CD14-positive monocyte (primary cell): Measurements from ENCODE around the gene RAI14. TPM values are rescaled to one million over a fixed set of nuclear protein-coding genes. Genes with fewer than 3 reads are reported as not detected.

ENCODE experiments used
- DNase-seq, 3 donors: peaks; one replicate each; pipeline ENCODE4 v3.0.0-alpha.2; 2011 to 2022
- H2AFZ ChIP-seq: 2 replicates; pipeline ENCODE4 v1.6.0; 2012; ENCODE audit warnings: mild to moderate bottlenecking, low read depth, low read length, inconsistent platforms; ENCODE audit not compliant: insufficient read depth, poor library complexity, severe bottlenecking
- H3K27ac ChIP-seq, 2 donors: 1 replicate in 1 of 2; 2 replicates in 1 of 2; pipeline ENCODE4 v1.5.1; 2012 to 2013; ENCODE audit warnings: low read length in 2 of 2, control low read depth in 1 of 2, inconsistent platforms in 1 of 2, low read depth in 1 of 2, mild to moderate bottlenecking in 1 of 2
- H3K27me3 ChIP-seq, 2 donors: one replicate each; pipeline versions ENCODE4 v1.6.0 to v1.6.1; 2011 to 2013; ENCODE audit warnings: low read length in 2 of 2; ENCODE audit not compliant: control insufficient read depth in 2 of 2, insufficient read depth in 2 of 2
- H3K36me3 ChIP-seq, 2 donors: replicated peaks in 1 of 2; 1 replicate in 1 of 2; 2 replicates in 1 of 2; pipeline versions ENCODE4 v1.5.1 to v1.6.1; 2012 to 2013; ENCODE audit warnings: low read length in 2 of 2, control low read depth in 1 of 2, inconsistent platforms in 1 of 2, mild to moderate bottlenecking in 1 of 2; ENCODE audit not compliant: insufficient read depth in 2 of 2, control insufficient read depth in 1 of 2
- H3K4me1 ChIP-seq, 2 donors: 1 replicate in 1 of 2; 2 replicates in 1 of 2; pipeline versions ENCODE4 v1.5.1 to v1.6.1; 2012 to 2013; ENCODE audit warnings: low read length in 2 of 2, control low read depth in 1 of 2, inconsistent platforms in 1 of 2, mild to moderate bottlenecking in 1 of 2, moderate library complexity in 1 of 2; ENCODE audit not compliant: insufficient read depth in 2 of 2, control insufficient read depth in 1 of 2
- H3K4me2 ChIP-seq: replicated peaks from 2 replicates; pipeline ENCODE3; 2012; ENCODE audit warnings: low read length, moderate library complexity, mild to moderate bottlenecking; ENCODE audit not compliant: poor library complexity, severe bottlenecking; ENCODE audit errors: extremely low read depth
- H3K4me3 ChIP-seq, 3 experiments: fragments of 200-600 bp in 1 of 3; sonication (generic) in 1 of 3; replicated peaks in 1 of 3; 1 replicate in 2 of 3; 2 replicates in 1 of 3; pipeline ENCODE4 v1.5.1; 2011 to 2013; ENCODE audit warnings: low read length in 3 of 3, mild to moderate bottlenecking in 3 of 3, control low read depth in 2 of 3, low read depth in 2 of 3, inconsistent platforms in 1 of 3, moderate library complexity in 1 of 3
- H3K79me2 ChIP-seq: 2 replicates; pipeline ENCODE4 v1.6.0; 2012; ENCODE audit warnings: mild to moderate bottlenecking, control low read depth, inconsistent platforms, low read length, moderate library complexity; ENCODE audit not compliant: insufficient read depth
- H3K9ac ChIP-seq: 2 replicates; pipeline ENCODE4 v1.6.0; 2017; ENCODE audit warnings: low read length, mild to moderate bottlenecking; ENCODE audit not compliant: insufficient read depth, poor library complexity, severe bottlenecking
- H3K9me3 ChIP-seq, 2 donors: replicated peaks in 1 of 2; 1 replicate in 1 of 2; 2 replicates in 1 of 2; pipeline versions ENCODE4 v1.5.1 to v1.6.1; 2012 to 2013; ENCODE audit warnings: low read length in 2 of 2, control low read depth in 1 of 2; ENCODE audit not compliant: control insufficient read depth in 1 of 2, insufficient read depth in 1 of 2
- H4K20me1 ChIP-seq: 2 replicates; pipeline ENCODE4 v1.6.0; 2012; ENCODE audit warnings: mild to moderate bottlenecking, low read length, control low read depth, moderate library complexity; ENCODE audit not compliant: insufficient read depth
- H3K27ac Mint-ChIP-seq, 7 donors: one replicate each; pipeline ENCODE4 v1.8.0; 2020; ENCODE audit warnings: mild to moderate bottlenecking in 7 of 7, mixed read lengths in 7 of 7, moderate library complexity in 6 of 7, inconsistent platforms in 2 of 7
- H3K27me3 Mint-ChIP-seq, 3 donors: one replicate each; pipeline ENCODE4 v1.8.0; 2021 to 2022; ENCODE audit warnings: low read depth in 3 of 3, mild to moderate bottlenecking in 3 of 3, mixed read lengths in 3 of 3, moderate library complexity in 3 of 3, inconsistent platforms in 1 of 3
- H3K36me3 Mint-ChIP-seq, 2 donors: one replicate each; pipeline ENCODE4 v1.8.0; 2020; ENCODE audit warnings: mixed read lengths in 2 of 2, inconsistent platforms in 1 of 2, mild to moderate bottlenecking in 1 of 2
- H3K4me1 Mint-ChIP-seq: one replicate; pipeline ENCODE4 v1.8.0; 2020; ENCODE audit warnings: mild to moderate bottlenecking, mixed read lengths
- H3K4me3 Mint-ChIP-seq, 2 donors: one replicate each; pipeline ENCODE4 v1.8.0; 2020; ENCODE audit warnings: mild to moderate bottlenecking in 2 of 2, mixed read lengths in 2 of 2, moderate library complexity in 1 of 2
- H3K9me3 Mint-ChIP-seq, 7 donors: one replicate each; pipeline ENCODE4 v1.8.0; 2020 to 2022; ENCODE audit warnings: mixed read lengths in 7 of 7, mild to moderate bottlenecking in 6 of 7, moderate library complexity in 6 of 7, inconsistent platforms in 2 of 7
- CTCF ChIP-seq: fragments of 200-600 bp; IDR thresholded peaks from one replicate; pipeline ENCODE4 v1.8.0; 2022; ENCODE audit warnings: antibody characterized with exemption, mild to moderate bottlenecking
- WGBS: methylation state at CpG from one replicate; pipeline ENCODE4 v1.1.5; 2013; ENCODE audit warnings: missing lambda C conversion rate; ENCODE audit not compliant: insufficient coverage; 5-methylcytosine and 5-hydroxymethylcytosine counted together
- intact Hi-C, 2 donors: fragments of 100-400 bp; cut with micrococcal nuclease; formaldehyde crosslinking; loops; one replicate each; pipeline versions ENCODE4 v1.15.0 to v1.15.1; 2023
- polyA plus RNA-seq, 3 donors: library from polyadenylated mRNA; depleted of rRNA in 1 of 3; unstranded in 2 of 3; stranded (reverse) in 1 of 3; fragments of 300-500 nt in 2 of 3; fragments of >200 nt in 1 of 3; fragmentation: Illumina TruSeq in 2 of 3; gene quantifications; 1 replicate in 2 of 3; 2 replicates in 1 of 3; pipeline ENCODE4 v1.2.3, GENCODE V29; 2012 to 2021

RAI14 gene
- polyA plus RNA-seq, 3 donors = 0.08 TPM; not detected in 2

- Mint-ChIP-seq H3K27me3 (peaks cover 12 to 21% (median 18%) of the 10 kb centered on the region in 3 donors), H3K36me3 (no peaks in the 10 kb centered on the region), H3K4me1 (peaks cover 7% of the 10 kb centered on the region), H3K27ac (no peak overlapping the region), H3K4me3 (no peak overlapping the region), H3K9me3 (peaks cover 0 to 4% (median 2%) of the 10 kb centered on the region in 7 donors)
- no peak for TF ChIP-seq CTCF
- H4K20me1 ChIP-seq = no peaks in the 10 kb centered on the region
- no peak overlapping the region for H3K4me2 ChIP-seq
- H3K9me3 ChIP-seq = no peaks in the 10 kb centered on the region
- H3K4me1 ChIP-seq = peaks cover 4 to 8% of the 10 kb centered on the region in 2 donors
- no peak overlapping the region for H3K27ac ChIP-seq
- peaks cover 0 to 6% of the 10 kb centered on the region in 2 donors for H3K27me3 ChIP-seq
- no peak overlapping the region for H2AFZ ChIP-seq
- H3K9ac ChIP-seq = no peak overlapping the region
- no peaks in the 10 kb centered on the region for H3K79me2 ChIP-seq
- no peak for DNase-seq
- H3K4me3 ChIP-seq = no peak overlapping the region
- intact Hi-C loops = no loop called here
- 80% methylated on average over 1 of the region's 3 CpGs for WGBS
- no peaks in the 10 kb centered on the region for H3K36me3 ChIP-seq
Measured at GRCh38 chr5:34844106-34844505, 188.0 kb downstream of the RAI14 start.

- Mint-ChIP-seq H3K4me1 (no peaks in the 10 kb centered on the region), H3K27me3 (peaks cover 9 to 12% (median 9%) of the 10 kb centered on the region in 3 donors), H3K36me3 (no peaks in the 10 kb centered on the region), H3K4me3 (no peak overlapping the region), H3K9me3 (peaks cover 0 to 2% (median 0%) of the 10 kb centered on the region in 7 donors), H3K27ac (no peak overlapping the region)
- no peak overlapping the region for H3K4me3 ChIP-seq
- no peak for TF ChIP-seq CTCF
- no peaks in the 10 kb centered on the region for H3K9me3 ChIP-seq
- no peak overlapping the region for H3K9ac ChIP-seq
- no peaks in the 10 kb centered on the region for H3K27me3 ChIP-seq
- no peak overlapping the region for H3K27ac ChIP-seq
- intact Hi-C loops = no loop called here
- H3K79me2 ChIP-seq = no peaks in the 10 kb centered on the region
- no peaks in the 10 kb centered on the region for H3K36me3 ChIP-seq
- no peak overlapping the region for H3K4me2 ChIP-seq
- no peaks in the 10 kb centered on the region for H3K4me1 ChIP-seq
- H4K20me1 ChIP-seq = no peaks in the 10 kb centered on the region
- no peak for DNase-seq
- WGBS = no CpG with 5 or more reads among the region's 4 CpGs
- H2AFZ ChIP-seq = no peak overlapping the region
Measured at GRCh38 chr5:34844999-34845398, 188.9 kb downstream of the RAI14 start.
